Chondrocyte (in vitro differentiated cells): Measurements from ENCODE around the gene SPTBN1. TPM values are rescaled to one million over a fixed set of nuclear protein-coding genes. Genes with fewer than 3 reads are reported as not detected.

ENCODE experiments used
- DNase-seq: peaks from one replicate; pipeline ENCODE4 v3.0.0; 2021; ENCODE audit warnings: mixed read lengths, low spot score
- H3K27ac Mint-ChIP-seq: one replicate; pipeline ENCODE4 v1.8.0; 2021; ENCODE audit warnings: mild to moderate bottlenecking, moderate library complexity, mixed read lengths; ENCODE audit not compliant: unreplicated experiment
- H3K27me3 Mint-ChIP-seq: 2 replicates; pipeline ENCODE4 v1.8.0; 2021; ENCODE audit warnings: low read depth, mixed read lengths
- H3K36me3 Mint-ChIP-seq: 2 replicates; pipeline ENCODE4 v1.8.0; 2021; ENCODE audit warnings: low read depth, mixed read lengths
- H3K4me1 Mint-ChIP-seq: 2 replicates; pipeline ENCODE4 v1.8.0; 2021; ENCODE audit warnings: low read depth, mild to moderate bottlenecking, mixed read lengths
- H3K4me3 Mint-ChIP-seq: one replicate; pipeline ENCODE4 v1.8.0; 2021; ENCODE audit warnings: mild to moderate bottlenecking, moderate library complexity, mixed read lengths; ENCODE audit not compliant: unreplicated experiment
- H3K9me3 Mint-ChIP-seq: 2 replicates; pipeline ENCODE4 v1.8.0; 2021; ENCODE audit warnings: low read depth, mixed read lengths
- CTCF ChIP-seq: fragments of 200-600 bp; sonication (generic); IDR thresholded peaks from 2 replicates; pipeline ENCODE4 v1.5.0; 2021; ENCODE audit warnings: antibody characterized with exemption, mild to moderate bottlenecking, moderate library complexity
- total RNA-seq: library from RNA; stranded (reverse); gene quantifications from 3 replicates; pipeline ENCODE4 v1.2.1, GENCODE V29; 2021

Gene SPTBN1
- total RNA-seq, 1 donor from 2014 or later = 297 TPM

- no peak for DNase-seq
- no peaks in the 10 kb centered on the region for H3K27me3 Mint-ChIP-seq
- H3K36me3 Mint-ChIP-seq = peaks cover 2% of the 10 kb centered on the region
- H3K27ac Mint-ChIP-seq = peak overlapping the region; percentile 57
- H3K9me3 Mint-ChIP-seq = no peaks in the 10 kb centered on the region
- H3K4me1 Mint-ChIP-seq = peaks cover 58% of the 10 kb centered on the region
- no peak for TF ChIP-seq CTCF
- no peak overlapping the region for H3K4me3 Mint-ChIP-seq
These were observed 110.8 kb downstream of the SPTBN1 start for GRCh38 chr2:54566896-54567295.

- Mint-ChIP-seq H3K4me1 (peaks cover 62% of the 10 kb centered on the region), H3K27ac (peak overlapping the region; percentile 77), H3K4me3 (no peak overlapping the region), H3K27me3 (no peaks in the 10 kb centered on the region), H3K36me3 (peaks cover 2% of the 10 kb centered on the region), H3K9me3 (no peaks in the 10 kb centered on the region)
- TF ChIP-seq CTCF = no peak
- no peak for DNase-seq
These were observed 112.8 kb downstream of the SPTBN1 start for GRCh38 chr2:54568876-54569321.

- Mint-ChIP-seq H3K27me3 (no peaks in the 10 kb centered on the region), H3K27ac (peak overlapping the region; percentile 97), H3K4me3 (no peak overlapping the region), H3K9me3 (no peaks in the 10 kb centered on the region), H3K4me1 (peaks cover 65% of the 10 kb centered on the region), H3K36me3 (peaks cover 2% of the 10 kb centered on the region)
- no peak for TF ChIP-seq CTCF
- no peak for DNase-seq
These were observed 113.7 kb downstream of the SPTBN1 start for GRCh38 chr2:54569745-54570301.

GRCh38 chr2:54570321-54570855 is 114.3 kb downstream of the SPTBN1 start:
- peaks cover 2% of the 10 kb centered on the region for H3K36me3 Mint-ChIP-seq
- H3K9me3 Mint-ChIP-seq = no peaks in the 10 kb centered on the region
- no peak for DNase-seq
- peak overlapping the region; percentile 97 for H3K27ac Mint-ChIP-seq
- H3K4me3 Mint-ChIP-seq = peak overlapping the region; percentile 29
- H3K4me1 Mint-ChIP-seq = peaks cover 70% of the 10 kb centered on the region
- H3K27me3 Mint-ChIP-seq = no peaks in the 10 kb centered on the region
- no peak for TF ChIP-seq CTCF

GRCh38 chr2:54570925-54571694 is 115.0 kb downstream of the SPTBN1 start:
- Mint-ChIP-seq H3K4me3 (peak overlapping the region; percentile 29), H3K27ac (peak overlapping the region; percentile 97), H3K4me1 (peaks cover 70% of the 10 kb centered on the region), H3K27me3 (no peaks in the 10 kb centered on the region), H3K36me3 (peaks cover 4% of the 10 kb centered on the region), H3K9me3 (no peaks in the 10 kb centered on the region)
- no peak for TF ChIP-seq CTCF
- DNase-seq = no peak
